LoVo (cell line): ENCODE data around the gene GBP6.
"Not testable (repeated sequence)": the region's sequence is repeated elsewhere in the genome, so short reads cannot be mapped to it uniquely, and the experiment has no call there.

ENCODE experiments used
- DNase-seq: peaks from one replicate; pipeline ENCODE4 v3.0.0-alpha.2; 2016; ENCODE audit warnings: low spot score

GBP6 gene

DNA sequence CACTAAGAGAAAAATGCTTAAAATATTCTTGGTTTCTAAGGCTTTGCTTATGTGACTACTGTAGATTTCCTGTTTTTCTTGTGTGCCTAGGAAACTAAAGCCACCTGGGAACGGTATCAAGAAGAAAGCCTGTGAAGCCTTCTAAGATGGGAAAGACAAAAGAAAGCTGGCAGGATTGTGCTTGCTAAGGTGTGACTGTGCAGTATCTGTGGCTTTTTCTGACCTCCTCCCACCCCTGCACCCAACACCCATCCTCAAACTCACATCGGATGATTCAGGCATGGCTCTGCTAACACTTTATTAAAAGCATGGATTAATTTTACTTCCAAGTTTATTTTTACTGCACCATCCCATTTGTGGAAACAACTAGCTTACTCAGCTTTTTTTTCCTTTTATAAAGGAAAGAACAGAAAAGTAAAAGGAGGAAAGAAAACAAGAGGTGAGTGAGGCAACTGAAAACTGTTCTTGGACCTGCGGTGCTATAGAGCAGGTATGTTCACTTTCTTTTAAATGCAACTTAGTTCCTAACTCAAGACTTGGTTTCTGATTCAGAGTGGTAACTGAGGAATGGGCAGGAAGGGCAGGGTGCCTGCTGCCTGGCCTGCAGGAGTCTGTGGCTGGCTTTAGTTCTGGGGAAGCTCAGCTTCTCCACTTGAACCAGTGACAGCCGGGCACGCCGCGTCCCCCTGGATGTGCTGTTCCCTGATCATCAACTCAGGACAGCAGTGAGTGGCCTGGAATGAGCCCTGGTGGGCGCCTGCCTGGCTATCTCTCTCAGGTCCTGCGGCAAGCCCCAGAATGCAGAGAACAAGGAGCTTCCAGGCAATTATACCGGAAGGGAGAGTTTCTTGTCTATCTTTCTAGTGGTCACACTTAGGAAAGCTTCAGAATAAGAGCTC is at the start of gene GBP6:
TSS of gene GBP6 (plus strand) at position 422 of the 899 bp plus-strand sequence. CDS start 4,493 bp downstream, outside the sequence.
- no peak for DNase-seq

GRCh38 chr1:89322402-89322801 is 41.5 kb upstream of the GBP6 start:
- DNase-seq = no peak

DNA sequence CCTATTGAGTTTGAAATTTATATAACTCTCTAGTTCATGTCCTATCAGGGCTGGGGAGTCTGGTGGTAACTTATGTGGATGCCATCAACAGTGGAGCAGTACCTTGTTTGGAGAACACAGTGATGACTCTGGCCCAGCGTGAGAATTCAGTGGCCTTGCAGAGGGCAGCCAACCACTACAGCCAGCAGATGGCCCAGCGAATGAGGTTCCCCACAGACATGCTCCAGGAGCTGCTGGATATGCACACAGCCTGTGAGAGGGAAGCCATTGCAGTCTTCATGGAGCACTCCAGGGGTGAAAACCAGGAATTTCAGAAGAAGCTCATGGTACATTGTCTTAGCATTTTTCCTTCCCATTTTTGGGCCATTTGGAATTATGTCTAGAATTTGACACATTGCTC is 32.0 kb upstream of the GBP6 start:
- DNase-seq = no peak

GRCh38 chr1:89332461-89332860 is 31.4 kb upstream of the GBP6 start:
- no peak for DNase-seq

DNA sequence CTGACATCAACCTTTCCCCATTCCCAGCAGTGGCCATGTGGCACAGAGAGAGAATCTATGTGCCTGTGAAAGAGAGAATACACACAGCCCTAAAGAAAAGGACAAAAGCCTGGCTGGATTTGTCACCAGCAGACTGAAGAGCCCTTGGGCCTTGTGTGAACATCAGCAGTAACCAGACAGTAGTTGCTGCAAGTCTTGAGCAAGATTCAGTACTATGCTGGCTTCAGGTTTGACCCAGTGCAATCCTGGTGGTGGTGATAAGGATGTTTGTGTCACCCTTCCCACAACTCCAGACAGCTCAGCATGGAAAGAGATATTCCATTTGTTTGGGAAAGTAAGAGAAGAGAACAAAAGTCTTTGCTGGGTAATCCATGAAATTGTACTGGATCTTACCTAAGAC is 28.4 kb upstream of the GBP6 start:
- DNase-seq = no peak

DNA sequence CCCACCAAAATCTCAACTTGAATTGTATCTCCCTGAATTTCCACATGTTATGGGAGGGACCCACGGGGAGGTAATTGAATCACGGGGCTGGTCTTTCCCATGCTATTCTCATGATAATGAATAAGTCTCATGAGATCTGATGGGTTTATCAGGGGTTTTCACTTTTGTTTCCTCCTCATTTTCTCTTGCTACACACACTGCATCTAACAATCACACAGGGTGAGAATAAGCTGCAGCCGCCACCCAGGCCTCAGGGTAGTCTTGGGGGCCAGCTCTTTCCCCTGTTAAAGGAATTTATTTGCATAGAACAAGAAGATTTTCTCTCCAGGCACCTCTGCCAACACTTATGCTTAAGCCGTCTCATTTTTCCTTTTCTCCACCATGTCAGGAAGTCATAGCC is 26.0 kb upstream of the GBP6 start:
- DNase-seq = no peak

DNA sequence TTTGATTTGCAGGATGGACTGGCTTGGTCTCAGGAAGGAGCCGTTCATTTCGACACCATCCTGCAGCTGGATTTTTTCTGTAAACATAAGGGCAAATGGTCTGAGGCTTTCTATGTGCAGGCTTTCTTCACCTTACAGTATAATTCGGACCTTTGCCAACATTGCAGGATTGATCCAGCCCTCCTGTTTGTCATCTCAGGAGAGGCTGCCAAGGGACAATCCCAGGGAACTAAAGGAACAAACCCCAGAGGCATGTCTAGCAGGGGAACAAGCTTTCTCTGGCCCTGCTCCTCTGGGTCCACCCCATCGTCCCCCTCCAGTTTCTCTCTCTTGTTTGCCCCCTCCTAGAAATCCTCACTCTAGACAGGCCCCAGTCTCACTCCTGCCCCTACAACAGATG is 24.8 kb upstream of the GBP6 start:
- DNase-seq = no peak

DNA sequence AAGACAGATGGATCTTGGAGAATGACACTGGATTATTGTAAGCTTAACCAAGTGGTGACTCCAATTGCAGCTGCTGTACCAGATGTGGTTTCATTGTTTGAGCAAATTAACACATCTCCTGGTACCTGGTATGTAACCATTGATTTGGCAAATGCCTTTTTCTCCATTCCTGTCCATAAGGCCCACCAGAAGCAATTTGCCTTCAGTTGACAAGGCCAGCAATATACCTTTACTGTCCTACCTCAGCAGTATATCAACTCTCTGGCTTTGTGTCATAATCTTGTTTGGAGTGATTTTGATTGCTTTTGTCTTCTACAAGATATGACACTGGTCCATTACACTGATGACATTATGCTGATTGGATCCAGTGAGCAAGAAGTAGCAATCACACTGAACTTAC is 18.4 kb upstream of the GBP6 start:
- not testable (repeated sequence) for DNase-seq

DNA sequence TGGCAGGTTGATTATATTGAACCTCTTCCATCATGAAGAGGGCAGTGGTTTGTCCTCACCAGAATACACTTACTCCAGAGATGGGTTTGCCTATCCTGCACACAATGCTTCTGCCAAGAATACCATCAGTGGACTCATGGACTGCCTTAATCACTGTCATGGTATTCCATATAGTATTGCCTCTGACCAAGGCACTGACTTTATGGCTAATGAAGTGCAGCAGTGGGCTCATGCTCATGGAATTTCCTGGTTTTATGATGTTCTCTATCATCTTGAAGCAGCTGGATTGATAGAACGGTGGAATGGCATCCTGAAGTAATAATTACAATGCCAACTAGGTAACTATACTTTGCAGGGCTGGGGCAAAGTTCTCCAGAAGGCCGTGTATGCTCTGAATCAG is 16.6 kb upstream of the GBP6 start:
- no peak for DNase-seq

- DNase-seq = no peak
Observed at GRCh38 chr1:89350298-89350697, 13.6 kb upstream of the GBP6 start.

DNA sequence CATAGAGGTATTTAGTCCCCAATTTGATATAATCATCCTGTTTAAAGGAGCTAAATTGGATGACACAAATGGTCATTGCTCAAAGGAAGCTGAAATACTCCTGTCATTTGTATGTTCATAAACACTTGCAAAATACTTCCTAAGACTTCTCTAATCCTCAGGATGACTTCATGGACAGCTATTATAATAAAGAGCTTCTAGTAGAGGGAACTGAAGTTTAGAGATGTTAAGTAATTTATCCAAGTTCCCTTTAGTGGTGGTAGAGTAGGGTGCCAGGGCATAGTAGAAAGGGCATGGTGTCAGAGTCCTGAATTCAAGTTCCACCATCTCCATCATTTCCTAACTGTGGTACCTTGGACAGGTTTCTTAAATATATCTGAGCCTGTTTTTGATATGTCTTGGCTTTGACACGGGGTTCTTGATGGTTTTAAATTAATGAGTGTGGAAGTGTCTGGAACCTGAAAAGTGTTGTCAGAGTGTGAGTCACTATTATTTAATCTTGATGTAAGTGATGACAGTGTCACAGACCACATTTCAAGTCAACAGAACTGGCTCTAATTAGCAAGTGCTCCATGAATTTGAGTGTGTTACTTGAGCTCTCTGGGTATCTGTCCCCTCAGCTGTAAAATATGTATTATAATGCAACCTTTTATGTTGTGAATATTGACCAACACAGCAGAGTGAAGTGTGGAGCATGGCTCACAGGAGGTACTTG is 12.1 kb upstream of the GBP6 start:
- DNase-seq = no peak

GRCh38 chr1:89352421-89352820 is 11.4 kb upstream of the GBP6 start:
- no peak for DNase-seq

GRCh38 chr1:89354205-89354604 is 9.7 kb upstream of the GBP6 start:
- no peak for DNase-seq

- no peak for DNase-seq
Observed at GRCh38 chr1:89355056-89355455, 8.8 kb upstream of the GBP6 start.

DNA sequence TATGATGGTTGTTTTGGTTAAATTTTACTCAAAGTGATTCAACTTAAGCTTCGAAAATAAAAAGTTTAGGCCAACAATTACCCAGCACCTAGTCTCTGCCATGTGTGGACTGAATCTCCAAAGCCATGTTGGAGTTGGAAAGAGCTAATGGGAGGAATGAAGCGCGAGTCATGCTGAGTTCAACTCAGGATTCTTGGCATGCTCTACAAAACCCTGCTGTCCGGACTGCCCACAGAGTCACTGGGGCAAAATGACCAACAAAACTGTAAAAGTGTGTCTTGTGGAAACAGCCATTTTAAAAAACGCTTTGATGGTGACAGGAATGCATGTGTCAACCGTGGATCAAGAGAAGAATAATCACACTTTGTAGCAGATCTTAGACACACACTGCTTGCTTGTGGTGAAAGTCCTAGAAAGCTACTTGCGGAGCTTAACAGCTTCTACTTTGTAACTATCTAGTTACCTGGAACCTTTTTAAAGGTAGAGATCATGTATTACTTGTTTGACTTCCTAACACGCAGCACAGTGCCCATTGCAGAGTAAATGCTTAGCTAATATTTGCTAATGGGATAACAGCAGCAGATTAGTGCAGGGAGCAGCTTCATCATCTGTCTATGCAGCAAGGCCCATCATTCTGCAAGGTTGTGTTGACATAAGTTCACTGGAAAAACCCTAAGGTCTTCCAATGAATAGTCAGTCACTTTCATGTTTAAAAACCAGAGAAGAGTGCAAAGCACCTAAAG is 7.0 kb upstream of the GBP6 start:
- no peak for DNase-seq

GRCh38 chr1:89358287-89358893 is 5.5 kb upstream of the GBP6 start:
- DNase-seq = peak; percentile 73

DNA sequence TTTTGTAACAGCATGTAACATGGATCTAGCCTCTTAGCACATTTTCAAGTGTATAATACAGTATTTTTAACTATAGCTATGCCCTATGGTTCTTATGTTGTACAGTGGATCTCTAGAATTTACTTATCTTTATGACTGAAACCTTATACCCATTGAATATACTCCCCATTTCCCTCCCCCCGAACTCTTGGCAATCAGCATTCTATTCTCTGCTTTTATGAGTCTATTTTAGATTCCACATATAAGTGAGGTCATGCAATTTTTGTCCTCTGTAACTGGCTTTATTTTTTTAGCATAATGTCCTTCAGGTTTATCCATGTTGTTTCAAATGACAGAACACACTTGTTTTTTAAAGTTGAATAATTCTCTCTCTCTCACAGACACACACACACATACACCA is 3.1 kb upstream of the GBP6 start:
- DNase-seq = no peak

GRCh38 chr1:89361681-89362080 is 2.2 kb upstream of the GBP6 start:
- DNase-seq = no peak

DNA sequence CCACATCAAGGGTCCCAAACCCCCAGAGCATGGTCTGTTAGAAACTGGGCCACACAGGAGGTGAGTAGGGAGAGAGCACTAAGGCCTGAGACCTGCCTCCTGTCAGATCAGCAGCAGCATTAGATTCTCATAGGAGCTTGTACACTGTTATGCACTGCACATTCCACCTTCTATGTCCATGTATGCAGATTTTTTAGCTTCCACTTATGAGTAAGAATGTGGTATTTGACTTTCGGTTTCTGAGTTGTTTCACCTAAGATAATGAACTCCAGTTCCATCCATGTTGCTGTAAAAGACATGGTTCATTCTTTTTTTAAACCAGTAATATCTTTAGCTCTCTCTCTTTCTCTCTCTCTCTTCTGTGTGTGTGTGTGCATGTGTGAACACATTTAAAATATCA is 663 bp upstream of the GBP6 start:
- DNase-seq = no peak

- no peak for DNase-seq
Observed at GRCh38 chr1:89364954-89365550, 1.2 kb downstream of the GBP6 start.

GRCh38 chr1:89367221-89367620 is 3.4 kb downstream of the GBP6 start:
- no peak for DNase-seq

GRCh38 chr1:89369331-89369730 is 5.5 kb downstream of the GBP6 start:
- no peak for DNase-seq
